ENCODE results near the gene SLC16A3. TPM values are rescaled to one million over a fixed set of nuclear protein-coding genes. Genes with fewer than 3 reads are reported as not detected.
"Not testable (repeated sequence)": the region's sequence is repeated elsewhere in the genome, so short reads cannot be mapped to it uniquely, and the experiment has no call there.

The SLC16A3 gene
- 53.1 TPM for total RNA-seq

GRCh38 chr17:82228842-82229697 lies at the start of gene SLC16A3:
Gene SLC16A3 (plus strand): TSS chr17:82229042. CDS start chr17:82236009, 6,967 bp downstream.
- intact Hi-C loops (cut with DNase I) = no loop called here
- DNase-seq (ENCODE audit: low spot score) (no peak), ATAC-seq (no peak)

- intact Hi-C loops (cut with DNase I) = loop anchor here (5.0 kb wide), 1 partner anchor 1097 kb away; no protein-coding TSS in a partner anchor
- ATAC-seq (no peak), DNase-seq (ENCODE audit: low spot score) (no peak)
Measured at GRCh38 chr17:82179412-82179811, 49.4 kb upstream of the SLC16A3 start.

DNA sequence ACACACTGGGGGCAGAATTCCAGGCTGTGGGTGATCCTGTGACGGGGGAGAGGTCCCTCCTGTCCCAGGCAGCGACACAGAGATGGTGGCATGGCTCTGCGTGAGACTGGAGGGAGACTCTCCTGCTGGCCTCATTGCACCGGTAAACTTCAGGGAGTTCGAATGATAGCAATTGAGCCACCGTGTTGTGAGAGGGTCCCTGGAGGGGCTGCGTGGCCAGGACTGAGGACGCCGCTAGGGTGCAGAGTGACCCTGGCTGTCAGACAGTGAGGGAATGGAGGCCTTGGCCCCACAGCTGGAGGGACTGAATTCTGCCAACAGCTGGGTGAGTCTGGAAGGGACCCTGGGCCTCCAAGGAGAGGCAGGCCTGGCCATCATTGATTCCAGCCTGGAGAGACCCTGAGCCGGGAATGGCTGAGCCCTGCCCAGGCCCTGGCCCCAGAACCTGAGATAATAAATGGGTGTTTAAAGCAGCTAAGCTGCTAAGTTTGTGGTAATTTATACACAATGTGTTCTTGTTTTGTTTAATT lies 48.8 kb upstream of the SLC16A3 start:
- intact Hi-C loops (cut with DNase I) = loop anchor here (5.0 to 10.0 kb wide), 2 partner anchors 535 to 1098 kb away; no protein-coding TSS in a partner anchor
- ATAC-seq (no peak), DNase-seq (ENCODE audit: low spot score) (no peak)

DNA sequence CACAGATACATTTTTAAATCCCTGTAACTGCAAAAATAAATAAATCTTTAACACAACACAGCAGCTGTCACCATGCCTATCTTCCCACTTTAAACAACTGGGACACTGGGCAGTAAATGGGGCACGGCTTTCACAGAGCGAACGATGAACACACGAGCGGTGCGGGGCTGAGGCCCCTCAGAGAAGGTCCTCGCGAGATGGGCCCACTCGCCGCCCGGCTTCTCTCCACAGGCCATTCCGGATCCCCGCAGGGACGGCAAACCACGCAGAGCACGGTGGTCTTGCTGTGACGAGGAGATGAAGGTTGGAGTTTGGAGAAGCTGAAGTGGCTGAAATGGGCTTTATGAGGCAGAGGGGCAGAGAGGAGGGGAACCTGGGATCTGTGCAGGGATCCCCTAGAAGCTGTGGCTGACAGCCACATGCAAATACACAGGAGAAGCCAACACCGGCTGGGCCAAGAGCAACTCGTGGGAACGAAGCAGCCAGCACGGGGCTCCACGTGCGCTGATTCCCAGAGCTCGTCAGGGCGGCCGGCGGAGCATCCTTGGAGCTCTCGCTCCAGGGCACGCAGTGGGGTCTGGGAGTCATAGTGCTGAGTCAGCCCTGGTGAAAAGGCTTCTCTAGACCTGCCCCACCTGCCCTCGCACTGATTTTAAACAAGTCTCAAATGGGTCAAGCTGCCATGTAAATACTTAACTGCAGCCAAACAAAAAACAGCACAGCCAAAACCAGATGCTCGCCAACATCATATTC lies 47.9 kb upstream of the SLC16A3 start:
- DNase-seq (ENCODE audit: low spot score) = no peak
- intact Hi-C loops (cut with DNase I) = loop anchor here (10.0 kb wide), 1 partner anchor 536 kb away; no protein-coding TSS in a partner anchor
- ATAC-seq = no peak

- DNase-seq (ENCODE audit: low spot score) (no peak), ATAC-seq (no peak)
- intact Hi-C loops (cut with DNase I) = loop anchor here (10.0 kb wide), 1 partner anchor 540 kb away; no protein-coding TSS in a partner anchor
Measured at GRCh38 chr17:82184761-82185160, 44.1 kb upstream of the SLC16A3 start.

DNA sequence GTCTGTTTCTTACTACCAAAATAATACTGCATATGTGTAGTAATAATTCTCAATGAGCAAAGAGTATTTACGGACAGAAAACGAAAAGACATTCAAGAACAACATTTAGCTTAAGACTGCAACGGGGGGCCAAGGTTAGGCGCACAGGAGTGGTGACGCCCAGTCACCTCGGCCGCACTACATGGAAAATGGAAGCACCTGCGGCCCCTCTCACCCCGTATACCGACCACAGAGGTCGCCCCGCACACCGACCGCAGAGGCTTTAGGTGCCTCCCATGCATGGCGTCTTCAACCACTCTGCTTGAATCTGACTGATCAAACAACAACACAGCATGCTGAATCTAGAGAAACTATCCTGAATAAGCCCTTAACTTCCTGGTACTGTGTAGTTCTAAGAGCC lies 42.6 kb upstream of the SLC16A3 start:
- no peak for DNase-seq (ENCODE audit: low spot score)
- intact Hi-C loops (cut with DNase I) = loop anchor here (10.0 kb wide), 1 partner anchor 541 kb away; no protein-coding TSS in a partner anchor
- no peak for ATAC-seq

GRCh38 chr17:82187500-82187899 lies 41.3 kb upstream of the SLC16A3 start:
- DNase-seq (ENCODE audit: low spot score) (no peak), ATAC-seq (no peak)
- intact Hi-C loops (cut with DNase I) = loop anchor here (10.0 kb wide), 1 partner anchor 543 kb away; no protein-coding TSS in a partner anchor

GRCh38 chr17:82188001-82188961 lies 40.6 kb upstream of the SLC16A3 start:
- ATAC-seq (peak; percentile 28), DNase-seq (ENCODE audit: low spot score) (no peak)
- intact Hi-C loops (cut with DNase I) = loop anchor here (10.0 kb wide), 1 partner anchor 543 kb away; no protein-coding TSS in a partner anchor

DNA sequence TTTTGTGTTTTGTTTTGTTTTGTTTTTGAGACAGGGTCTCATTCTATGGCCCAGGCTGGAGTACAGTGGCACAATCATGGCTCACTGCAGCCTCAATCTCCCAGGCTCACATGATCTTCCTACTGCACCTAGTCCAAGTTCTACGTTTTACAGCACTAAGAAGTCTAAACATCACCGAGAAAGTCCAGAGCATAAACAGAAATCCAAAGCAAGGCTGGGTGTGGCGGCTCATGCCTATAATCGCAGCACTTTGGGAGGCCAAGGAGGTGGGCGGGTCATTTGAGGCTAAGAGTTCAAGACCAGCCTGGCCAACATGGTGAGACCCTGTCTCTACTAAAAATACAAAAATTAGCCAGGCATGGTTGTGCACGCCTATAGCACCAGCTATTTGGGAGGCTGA lies 35.8 kb upstream of the SLC16A3 start:
- ATAC-seq; intact Hi-C loops (cut with DNase I); DNase-seq (ENCODE audit: low spot score): not testable (repeated sequence)

DNA sequence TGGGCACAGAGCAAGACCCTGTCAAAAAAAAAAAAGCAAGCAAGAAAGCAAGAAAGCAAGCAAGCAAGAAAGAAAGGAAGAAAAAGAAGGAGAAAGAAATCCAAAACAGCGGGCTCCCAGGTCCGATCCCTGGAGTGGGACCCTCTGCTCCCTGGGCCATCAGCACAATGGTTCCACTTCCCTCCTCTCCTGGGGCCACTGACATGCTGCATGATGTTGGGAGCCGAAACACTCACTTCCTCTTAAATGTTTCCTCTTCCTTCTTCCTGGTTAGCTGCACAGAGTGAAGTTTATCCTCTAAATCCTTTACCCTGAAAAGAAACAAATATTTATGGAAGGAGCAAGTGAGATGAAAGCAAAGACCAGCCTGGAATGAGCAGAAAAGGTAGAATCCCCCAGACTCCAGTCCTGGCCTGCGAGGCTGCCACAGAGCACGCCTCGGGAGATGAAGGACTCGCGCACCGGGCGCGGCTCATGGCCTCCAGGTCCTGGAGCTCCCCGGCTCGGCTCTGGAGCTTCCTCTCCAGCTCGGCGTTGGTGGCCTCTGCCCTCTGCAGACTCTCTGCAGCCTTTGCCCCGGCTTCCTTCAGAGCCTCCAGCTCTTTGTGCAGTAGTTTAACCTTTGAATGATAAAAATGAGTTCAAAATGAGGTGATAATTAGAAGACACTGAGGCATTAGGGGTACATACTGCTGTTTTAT lies 35.2 kb upstream of the SLC16A3 start:
- intact Hi-C loops (cut with DNase I) = no loop called here
- DNase-seq (ENCODE audit: low spot score) = no peak
- ATAC-seq = peak; percentile 72

GRCh38 chr17:82194765-82195164 lies 34.1 kb upstream of the SLC16A3 start:
- DNase-seq (ENCODE audit: low spot score) = no peak
- ATAC-seq = no peak
- intact Hi-C loops (cut with DNase I) = no loop called here

DNA sequence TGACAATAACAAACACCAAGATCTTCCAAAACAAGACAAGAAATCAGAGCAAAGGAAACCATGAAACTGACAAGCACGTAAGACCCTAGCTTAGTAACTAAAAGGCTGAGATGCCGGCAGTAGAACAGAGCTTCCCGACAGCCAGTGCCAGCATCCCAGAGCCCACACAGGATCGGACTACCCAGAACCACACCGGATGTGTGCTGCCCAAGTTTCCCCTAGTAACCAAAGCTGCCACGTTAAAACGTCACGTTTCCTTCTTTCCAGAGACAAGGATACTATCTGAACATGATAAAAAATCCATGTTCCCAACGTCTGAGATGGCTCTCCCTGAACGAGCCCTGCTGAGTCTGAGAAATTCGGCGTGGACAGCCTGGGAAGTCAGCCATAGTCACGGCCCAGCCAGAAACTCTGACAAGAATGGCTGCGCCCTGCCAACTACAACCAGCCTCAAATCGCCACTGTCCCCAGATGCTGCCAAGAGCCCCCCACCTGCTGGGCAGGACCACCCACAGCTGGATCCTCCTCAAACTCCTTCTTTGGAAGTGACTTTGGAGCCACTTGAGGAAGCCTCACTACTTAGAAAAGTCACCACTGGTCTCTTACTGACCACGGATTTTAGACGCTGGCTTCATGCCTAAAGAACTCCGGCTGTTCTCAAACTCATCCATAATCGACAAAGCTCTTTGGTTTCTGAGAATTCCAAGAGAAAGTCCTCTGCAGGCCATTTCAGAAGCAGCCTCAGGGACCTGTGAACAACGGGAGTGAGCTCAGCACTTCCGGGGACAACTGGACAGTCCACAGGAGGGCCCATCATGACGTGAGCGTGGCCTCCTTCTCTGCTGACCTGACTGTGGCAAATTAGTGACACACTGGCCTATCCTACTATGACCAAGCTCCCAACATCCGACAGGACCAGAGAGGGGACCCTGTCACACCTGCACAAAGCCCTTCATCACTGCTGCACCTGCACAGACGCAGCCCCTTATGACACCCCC lies 32.9 kb upstream of the SLC16A3 start:
- DNase-seq (ENCODE audit: low spot score) (no peak), ATAC-seq (no peak)
- intact Hi-C loops (cut with DNase I) = no loop called here

DNA sequence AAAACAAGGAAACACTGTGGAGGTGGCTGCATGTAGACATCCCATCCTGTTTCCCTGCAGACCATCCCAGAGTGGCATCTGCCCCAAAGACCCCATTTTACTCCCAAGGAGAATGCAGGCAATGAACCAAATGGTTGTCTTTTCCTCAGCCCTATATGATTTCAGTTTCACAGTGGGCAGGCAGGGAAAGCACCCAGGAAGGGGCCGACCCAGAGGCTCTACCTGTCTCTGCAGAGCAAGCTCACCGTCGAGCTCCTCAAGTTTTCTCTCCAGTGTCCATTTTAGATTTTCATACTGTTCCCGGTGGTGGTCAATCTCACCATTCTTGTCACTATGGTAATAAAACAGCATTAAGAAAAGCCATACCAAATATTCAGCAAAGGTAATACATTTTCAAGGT lies 30.8 kb upstream of the SLC16A3 start:
- ATAC-seq (no peak), DNase-seq (ENCODE audit: low spot score) (no peak)
- intact Hi-C loops (cut with DNase I) = no loop called here

- ATAC-seq (no peak), DNase-seq (ENCODE audit: low spot score) (no peak)
- intact Hi-C loops (cut with DNase I) = no loop called here
Measured at GRCh38 chr17:82199496-82199895, 29.3 kb upstream of the SLC16A3 start.

- ATAC-seq (no peak), DNase-seq (ENCODE audit: low spot score) (no peak)
- intact Hi-C loops (cut with DNase I) = loop anchor here (10.0 kb wide), 1 partner anchor 125 kb away; no protein-coding TSS in a partner anchor
Measured at GRCh38 chr17:82200135-82200534, 28.7 kb upstream of the SLC16A3 start.

DNA sequence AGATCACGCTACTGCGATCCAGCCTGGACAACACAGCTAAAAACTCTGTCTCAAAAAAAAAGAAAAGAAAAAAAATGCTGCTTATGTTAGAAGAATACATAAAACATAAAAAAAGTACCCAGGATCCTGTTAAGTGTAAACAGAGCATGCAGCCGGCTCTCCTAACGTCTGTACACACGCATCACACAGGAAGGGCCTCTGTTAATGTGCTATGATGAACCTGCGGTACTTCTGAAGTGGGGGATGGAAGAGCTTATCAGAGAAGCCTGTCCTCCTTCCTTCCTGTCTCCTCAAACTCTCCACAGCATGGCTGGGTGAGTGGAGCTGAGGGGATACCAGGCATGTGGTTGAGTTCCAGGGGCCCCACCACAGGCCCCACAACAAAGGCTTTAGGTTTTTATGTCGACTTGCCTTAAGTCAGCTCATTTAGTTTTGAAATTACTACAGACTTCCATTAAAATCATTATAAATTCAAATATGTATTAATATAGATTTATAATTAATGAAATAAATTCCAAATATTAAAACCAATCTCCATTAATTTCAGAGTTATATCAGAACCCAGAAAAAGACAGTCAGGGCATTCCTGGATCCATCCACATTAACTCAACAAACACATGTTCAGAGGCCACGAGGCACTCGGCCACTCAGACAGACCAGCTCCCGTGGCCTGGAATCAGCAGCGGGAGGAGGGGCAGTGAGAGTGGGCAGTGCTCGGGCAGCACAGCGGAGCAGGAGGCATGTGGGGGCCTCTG lies 27.9 kb upstream of the SLC16A3 start:
- DNase-seq (ENCODE audit: low spot score) (no peak), ATAC-seq (no peak)
- intact Hi-C loops (cut with DNase I) = loop anchor here (10.0 kb wide), 1 partner anchor 124 kb away; no protein-coding TSS in a partner anchor

Measured in sciatic nerve (tissue), 2 donors.